ENCODE measurements around the gene RPL19.

RPL19 gene

DNA sequence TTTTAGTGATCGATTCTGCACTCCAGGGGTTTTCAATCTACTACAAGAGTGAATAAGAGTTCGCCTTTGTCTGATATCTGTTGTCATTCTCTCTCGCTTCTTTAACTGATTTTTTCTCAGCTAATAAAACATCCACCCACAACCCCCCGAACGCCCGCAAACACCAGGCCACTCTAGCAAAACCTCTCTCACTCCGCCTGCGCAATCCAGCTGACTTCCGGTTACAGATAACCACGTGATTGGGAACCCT is 338 bp upstream of the RPL19 start:
- DNase-seq: peak; percentile 88 to 90

DNA sequence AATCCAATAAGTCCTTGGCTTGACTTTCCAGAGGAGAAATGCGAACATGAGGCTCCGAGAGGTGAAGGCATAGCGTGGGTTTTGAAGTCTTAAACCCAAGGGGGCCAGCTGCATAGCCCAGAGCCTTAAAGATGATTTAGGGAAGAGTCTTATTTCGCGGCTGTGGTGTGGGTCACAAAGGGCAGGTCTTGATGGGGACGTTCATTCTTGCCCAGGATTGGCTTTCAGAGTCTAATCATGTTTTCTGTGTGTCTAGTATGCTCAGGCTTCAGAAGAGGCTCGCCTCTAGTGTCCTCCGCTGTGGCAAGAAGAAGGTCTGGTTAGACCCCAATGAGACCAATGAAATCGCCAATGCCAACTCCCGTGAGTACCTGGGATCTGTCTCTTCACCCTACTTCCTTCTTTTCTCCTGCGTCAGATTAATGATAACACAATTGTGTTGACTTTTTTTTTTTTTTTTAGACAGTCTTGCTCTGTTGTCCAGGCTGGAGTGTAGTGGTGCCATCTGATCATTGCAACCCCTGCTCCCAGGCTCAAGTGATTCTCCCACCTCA is 951 bp downstream of the RPL19 start:
- DNase-seq: no peak

DNA sequence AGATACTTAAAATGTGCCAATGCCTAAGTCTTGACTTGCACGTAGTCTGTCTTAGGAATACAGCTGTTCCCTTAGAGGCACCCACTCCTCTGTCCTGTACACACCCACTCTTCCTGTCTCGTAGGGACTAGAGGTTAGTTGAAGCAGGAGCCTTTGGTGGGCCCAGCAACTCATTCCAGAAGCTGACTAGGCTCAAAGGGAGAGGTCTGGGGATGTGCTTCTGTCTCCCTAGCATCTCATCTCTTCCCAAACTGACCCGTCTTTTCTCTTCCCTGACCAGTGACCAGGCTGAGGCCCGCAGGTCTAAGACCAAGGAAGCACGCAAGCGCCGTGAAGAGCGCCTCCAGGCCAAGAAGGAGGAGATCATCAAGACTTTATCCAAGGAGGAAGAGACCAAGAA is 4.2 kb downstream of the RPL19 start:
- no peak for DNase-seq

DNA sequence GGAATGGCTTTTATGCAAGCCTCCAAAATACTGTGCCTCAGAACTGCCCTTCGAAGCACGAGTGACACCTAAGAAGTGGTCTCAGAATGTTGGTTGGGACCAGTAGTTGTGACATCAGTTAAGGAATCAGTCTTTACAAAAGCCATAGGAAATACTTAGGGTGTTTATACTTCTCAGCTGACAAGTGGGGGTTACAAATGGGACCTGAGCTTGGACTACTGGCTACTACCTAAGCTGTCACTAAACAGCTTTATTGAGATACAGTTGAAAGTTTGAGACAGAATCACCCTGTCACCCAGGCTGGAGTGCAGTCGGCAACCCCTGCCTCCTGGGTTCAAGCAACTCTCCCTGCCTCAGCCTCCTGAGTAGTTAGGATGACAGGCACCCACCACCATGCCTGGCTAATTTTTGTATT is 5.0 kb downstream of the RPL19 start:
- no peak for DNase-seq

DNA sequence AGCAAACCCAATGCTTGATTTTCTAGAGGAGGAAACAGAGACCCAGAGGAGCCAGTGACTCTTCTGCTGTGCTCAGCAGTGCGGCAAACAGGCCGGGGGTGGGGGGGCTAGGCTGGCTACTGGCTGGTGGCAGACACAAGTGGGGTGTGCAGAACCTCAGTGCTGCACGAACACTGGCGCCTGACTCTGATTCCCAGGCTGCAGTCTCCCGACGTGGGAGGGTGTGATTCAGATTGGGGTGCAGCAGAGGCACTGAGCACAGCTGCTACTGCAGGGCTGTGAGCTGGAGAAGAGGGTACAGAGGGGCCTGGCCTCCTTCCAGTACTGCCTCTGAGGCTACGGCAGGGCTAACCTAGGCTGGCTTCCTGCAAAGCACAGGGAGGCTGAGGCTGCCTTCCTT is 8.1 kb downstream of the RPL19 start:
- DNase-seq: no peak

DNA sequence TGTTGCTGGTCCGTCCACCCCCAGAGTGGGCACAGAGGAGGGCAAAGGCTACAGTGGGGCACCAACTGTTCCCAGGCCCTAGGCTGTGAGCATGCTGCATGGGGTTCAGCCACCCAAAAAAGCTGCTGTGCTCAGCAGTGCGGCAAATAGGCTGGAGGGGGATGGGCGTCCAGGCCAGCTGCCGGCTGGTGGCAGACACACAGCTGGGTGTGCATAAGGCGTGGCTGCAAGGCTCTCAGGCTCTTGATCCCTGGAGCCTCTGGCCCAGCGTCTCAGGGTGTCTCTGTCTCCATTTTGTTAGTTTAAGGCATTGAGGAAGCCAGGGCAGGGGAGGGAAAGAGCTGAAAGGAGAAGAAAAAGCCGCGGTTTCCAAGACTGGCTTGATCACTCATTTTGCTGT is 8.8 kb downstream of the RPL19 start:
- no peak for DNase-seq

DNA sequence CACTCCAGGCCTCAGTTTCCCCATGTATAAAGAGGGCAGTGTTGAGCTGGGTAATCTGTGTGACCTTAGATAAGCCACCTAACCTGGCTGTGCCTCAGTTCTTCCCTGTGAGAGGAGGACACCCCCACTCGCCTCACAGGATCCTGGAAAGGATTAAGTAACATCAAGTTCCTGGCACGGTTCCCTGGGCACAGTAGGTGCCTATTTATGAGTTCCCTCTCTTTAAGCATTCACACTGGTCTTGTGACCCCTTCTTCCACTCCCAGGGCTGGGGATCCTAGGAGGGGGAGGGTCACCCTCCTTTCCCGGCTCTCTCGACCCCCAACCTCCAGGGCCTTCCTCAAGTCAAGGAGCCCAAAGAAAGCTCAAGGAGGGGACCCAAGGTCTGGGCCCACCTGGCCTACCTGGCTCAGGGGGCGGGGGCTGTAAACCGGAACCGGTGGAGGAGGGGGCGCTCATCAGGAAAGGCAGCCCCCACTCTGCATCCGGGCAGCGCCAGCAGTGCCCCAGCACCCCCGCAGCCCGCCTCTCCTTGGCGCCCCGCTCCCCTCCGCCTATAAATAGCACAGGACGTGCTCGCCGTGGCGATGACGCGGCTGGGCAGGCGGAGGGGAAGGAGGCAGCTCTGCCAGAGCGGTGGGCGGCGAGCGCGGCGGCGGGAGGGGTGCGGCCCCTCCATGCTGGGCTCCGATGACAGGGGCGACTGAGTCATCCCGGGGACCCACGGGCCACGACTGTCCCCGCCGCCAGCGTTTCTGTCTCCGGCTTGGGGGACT is 9.4 kb downstream of the RPL19 start:
- DNase-seq: peak; percentile 70 to 75

DNA sequence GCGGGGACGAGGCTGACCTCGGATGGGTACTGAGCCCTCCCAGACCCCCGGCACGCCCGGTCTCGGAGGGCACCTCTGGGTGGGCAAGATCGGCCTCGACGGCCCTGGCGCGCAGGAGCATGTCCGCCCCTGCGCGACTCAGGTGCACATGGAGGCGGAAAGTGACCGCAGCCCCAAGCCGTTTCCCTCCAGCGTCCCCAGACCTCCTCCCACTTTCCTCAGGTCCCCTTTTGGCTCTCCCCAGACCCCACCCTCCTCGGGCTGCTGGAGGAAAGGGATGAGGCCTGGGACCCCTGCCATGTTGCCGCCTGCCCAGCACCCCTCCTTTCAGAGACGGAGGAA is 10.0 kb downstream of the RPL19 start:
- DNase-seq: no peak

DNA sequence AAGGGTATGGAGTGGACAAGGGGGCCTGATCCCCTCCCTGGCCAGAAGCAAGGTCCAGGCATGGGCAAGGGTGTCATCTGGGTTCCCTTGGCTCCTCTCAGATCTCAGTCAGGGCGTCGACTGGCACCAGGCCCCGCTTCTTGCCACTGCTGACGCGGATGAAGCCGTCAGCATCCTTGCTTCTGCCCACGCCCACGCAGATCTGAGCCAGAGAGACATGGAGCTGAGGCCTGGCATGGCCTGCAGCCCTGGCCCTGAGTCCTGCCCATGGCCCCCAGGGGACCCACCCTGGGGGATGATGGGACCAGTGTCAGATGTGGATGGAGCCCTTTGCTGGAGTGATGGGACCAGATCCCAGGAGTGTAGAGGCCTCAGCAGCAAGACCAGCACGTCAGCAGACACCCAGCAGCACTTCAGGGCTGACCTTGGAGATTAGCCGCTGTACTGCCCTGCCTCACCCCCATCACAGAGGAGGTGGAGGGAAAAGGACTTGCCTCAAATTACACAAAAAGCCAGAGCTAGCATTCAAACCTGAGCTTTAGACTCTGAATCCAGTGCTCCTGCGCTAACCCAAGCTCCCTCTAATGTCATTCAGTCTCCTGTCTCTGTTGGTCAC is 12.2 kb downstream of the RPL19 start:
- DNase-seq: no peak

DNA sequence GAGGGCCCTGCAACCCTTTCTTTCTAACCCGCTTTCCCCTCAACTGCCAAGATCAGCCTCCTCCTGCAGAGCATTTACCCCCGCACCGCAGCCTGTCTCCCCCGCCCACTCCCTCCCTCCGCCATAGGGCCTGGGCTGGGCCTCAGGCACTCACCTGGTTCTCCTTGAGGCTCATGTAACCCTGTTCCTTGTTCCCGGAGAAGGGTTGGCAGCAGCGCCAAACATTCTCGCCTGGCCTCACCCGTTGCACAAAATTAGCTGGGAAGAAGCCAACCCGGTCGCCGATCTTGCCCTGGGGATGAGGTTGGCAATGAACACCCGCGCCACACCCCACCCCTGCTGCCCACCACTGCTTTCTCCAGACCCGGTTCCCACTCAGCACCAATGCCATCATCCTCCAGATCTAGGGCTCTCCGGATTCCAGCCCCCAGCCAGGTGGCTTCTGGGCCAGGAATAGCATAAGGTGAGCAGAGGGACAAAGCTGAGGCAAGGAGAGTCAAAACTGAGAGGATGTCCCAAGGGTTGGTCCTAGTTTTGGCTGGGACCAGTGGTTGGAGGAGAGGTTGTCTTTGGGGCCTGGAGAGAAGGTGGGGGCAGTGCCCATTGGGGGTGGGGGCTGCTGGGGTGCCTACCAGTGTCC is 12.9 kb downstream of the RPL19 start:
- no peak for DNase-seq

DNA sequence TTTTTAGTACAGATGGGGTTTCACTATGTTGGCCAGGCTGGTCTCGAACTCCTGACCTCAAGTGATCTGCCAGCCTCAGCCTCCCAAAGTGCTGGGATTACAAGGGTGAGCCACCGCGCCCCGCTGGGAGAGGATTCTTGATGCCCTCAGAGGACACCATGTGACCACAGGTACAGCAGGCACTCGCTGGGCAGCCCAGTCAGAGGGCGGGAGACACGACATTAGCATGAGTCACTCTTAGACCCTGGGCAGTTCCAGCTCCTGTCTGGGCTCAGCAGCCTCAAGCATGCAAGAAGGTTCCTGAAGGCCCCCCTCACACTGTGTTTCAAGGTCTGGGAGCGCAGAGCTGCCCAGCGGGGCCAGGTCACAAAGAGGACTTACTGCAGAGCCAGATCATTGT is 13.8 kb downstream of the RPL19 start:
- DNase-seq: no peak

DNA sequence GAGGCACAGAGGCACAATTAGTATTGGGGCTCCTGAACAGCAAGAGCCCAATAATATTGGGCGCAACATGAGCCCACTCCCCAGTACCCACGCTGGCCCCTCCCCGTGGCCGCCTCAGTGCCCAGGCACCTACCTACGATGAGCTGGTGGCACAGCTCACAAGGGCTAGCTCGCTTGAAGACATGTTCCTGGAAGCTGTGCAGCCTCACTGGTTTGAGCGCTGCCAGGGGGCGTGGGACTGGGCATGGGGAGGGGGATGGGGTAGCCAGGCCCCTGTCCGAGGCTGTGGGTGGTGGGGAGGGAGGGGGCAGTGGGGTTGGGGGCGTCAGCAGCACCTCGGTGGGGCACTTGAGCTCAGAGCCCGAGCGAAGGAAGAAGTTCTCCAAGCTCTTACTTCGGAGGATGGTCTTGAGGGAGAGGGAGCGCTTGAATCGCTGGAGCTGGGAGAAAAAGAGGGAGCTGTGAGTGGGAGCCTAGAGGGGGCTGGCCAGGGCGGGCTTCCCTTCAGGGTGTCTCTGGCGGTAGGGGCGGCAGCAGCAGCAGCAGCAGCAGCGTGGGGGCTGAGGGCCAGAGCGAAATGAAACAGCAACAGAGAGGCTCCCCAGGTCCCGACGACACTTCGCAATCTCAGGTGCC is 17.8 kb downstream of the RPL19 start:
- no peak for DNase-seq

DNA sequence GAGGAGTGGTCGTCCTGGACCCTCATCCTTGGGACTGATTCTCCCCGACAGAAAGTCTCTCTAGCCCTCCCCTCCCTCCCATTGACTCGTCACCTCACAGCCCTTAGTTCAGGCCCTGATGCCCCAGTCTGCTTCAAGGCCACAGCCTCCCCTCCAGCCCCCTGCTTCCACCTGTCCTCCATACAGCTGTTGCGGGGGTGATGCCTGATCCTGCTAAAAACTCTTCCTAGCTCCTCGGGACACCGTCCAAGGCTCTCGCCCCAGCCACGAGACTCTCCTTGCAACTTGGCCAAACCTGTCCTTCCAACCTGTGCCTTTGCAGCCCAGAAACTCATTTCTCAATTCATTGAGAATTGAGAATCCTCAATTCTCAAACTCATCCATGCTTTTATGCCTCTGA is 18.8 kb downstream of the RPL19 start:
- DNase-seq: no peak

DNA sequence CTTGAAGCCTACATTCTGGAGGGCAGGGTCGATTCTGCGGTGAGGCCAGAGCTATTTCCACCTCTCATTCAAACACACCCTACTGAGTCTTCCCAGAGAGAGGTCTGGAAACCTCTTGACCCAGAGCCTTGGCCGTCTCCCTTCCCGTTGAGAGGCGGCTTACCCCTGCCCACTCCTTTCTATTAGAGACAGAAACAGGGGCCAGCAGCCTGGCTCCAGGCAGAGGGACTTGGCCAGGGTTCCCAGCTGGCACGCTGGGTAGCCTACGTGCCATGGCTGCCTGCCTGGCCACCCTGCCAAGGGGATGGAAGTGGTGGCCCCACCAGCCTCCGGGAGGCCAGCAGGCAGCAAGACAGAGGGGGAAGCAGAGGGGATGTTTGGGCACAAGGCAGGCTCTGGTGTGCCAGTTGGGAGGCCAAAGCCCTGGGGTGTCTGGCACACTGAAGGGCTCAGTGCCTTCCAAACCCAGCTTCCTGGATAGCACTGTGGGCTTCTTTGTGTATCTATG is 19.6 kb downstream of the RPL19 start:
- no peak for DNase-seq

DNA sequence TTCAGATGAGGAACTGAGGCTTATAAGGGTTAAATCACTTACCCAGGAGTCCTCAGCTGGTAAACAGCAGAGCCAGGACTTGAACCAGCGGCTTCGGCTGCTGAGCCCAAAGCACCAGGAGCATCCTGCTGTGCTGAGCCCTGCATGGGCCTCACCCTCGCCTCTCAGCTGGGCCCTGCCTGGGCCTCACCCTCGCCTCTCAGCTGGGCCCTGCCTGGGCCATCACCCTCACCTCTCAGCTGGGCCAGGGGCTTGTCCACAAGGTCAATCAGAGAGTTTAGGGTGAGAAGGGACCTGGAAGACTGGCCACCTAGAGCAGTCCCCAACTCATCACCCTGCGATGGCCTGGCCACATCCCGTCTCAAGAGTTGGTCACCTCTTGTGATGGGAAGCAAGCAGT is 21.5 kb downstream of the RPL19 start:
- no peak for DNase-seq

DNA sequence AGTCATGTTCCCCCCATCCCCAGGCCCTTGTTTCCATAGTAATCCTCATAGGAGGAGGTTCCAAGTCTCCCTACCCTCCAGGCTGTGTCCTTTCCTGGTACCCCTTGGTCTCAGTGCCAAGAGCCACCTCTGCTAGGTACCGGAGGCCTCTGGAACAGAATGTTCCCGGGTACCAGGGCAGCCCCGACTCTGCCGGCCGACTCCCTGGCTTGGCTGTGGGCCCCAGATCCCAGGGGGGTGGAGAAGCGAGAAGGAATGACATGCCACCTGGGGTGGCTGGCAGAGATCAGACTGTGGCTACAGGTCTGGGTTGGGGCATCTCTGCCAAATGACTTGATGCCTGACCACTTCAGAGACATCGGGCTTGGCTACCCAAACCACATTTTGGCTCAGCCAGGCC is 22.1 kb downstream of the RPL19 start:
- no peak for DNase-seq

DNA sequence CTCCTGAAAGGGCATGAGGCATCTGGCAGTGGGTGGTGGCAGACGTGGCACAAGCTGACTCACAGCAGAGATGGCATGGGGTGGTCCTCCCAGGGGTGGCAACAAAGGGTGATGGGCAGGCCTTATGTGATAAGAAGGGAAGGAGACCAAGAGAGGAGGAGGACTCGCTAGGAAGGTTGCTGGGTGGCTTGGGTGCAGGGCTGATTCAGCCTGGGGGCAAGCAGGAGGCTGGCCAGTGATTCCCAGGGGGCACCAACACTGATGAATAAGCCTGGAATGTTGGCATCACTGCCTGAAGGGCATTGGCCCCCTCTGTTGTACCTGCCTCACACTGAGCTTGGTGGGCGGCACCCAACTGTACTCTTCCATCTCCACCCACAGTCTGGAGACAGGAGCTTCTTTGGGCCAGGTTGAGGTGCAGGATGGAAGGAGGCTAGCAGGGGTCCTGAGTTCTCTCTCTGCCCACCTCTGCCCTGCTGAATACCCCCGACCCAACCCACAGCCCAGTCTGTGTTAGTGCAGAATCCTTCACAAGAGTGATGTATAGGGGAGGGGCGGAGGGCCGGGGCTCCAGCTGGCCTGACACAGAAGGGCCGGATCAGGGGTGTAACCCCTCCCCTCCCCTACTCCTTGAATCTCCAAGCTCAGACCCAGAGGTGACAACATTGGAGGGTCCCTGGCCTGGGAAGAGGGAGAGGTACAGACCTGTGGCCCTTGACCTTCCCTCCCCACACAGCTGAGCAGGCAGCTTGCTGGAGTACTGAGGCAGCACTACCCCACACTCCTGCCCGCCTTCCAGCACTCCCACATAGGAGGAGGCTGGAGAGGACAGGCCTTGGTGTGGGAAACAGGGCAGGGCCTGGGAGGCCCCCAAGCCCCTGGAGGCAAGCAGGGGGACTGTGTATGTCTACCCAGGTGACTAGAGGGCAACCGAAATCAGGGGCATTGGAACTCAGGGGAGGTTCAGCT is 23.1 kb downstream of the RPL19 start:
- DNase-seq: no peak

DNA sequence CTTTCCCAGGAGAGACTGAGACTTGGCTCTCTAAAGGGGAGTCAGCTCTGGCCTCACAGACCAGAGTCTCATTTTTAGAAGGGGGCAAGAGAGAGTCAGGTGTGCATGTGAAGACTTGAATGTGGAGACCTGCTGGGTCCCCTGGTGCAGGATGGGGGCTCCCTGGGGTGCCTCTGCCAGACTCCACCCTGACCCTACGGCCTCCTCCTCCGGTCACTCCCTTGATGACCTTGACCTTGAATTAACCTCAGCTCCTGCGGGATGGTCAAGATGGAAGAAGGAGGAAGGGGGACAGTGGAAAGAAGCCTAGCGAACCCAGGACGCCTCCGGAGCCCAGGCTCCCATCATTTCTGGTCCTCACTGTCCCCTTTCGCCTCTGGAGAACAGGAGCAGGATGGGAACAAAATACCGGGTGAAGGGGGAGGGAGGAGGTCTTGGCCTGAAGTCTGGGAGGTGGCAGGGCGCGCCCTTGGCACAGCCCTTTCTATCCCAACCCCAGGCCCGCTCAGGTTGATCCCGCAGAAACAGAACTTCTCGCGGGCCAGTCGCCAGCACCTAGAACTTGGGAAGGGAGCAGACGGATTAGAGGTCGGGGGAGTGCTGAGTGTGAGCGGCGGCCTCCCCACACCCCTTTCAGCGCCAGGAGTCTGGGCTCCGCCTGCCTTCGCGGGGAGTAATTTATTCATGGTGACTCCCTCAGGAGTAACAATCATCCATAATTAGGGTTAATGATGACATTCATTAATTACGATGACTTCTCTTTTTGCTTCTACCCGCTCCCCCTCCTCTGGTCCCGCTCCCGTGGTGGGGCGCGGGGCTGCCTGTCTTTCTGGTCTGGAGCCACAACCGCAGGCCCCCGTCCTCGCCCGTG is 24.1 kb downstream of the RPL19 start:
- DNase-seq: no peak

DNA sequence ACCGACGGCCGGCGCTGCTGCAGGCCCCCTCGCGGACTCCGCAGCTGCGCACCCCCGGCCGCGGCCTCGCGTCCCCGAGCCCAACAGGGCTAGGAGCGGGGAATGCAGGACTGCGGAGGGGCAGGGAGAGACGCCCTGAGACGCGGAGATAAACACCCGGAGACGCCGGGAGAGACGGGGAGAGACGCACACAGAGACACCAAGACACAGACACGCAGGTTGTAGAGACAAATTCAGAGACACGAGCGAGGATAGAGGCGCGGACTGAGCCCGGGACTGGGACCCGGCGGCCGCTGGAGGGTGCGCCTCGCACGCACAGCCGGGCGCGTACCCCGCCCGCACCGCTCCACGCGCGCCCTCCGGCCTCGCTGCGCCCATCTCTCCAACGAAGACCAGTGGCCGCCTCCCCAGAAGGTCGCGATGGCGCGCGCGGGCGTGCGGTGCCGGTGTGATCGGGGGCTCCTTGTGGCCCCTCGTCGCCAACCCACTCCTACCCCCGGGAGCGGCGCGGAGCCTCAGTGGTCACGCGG is 24.8 kb downstream of the RPL19 start:
- no peak for DNase-seq

DNA sequence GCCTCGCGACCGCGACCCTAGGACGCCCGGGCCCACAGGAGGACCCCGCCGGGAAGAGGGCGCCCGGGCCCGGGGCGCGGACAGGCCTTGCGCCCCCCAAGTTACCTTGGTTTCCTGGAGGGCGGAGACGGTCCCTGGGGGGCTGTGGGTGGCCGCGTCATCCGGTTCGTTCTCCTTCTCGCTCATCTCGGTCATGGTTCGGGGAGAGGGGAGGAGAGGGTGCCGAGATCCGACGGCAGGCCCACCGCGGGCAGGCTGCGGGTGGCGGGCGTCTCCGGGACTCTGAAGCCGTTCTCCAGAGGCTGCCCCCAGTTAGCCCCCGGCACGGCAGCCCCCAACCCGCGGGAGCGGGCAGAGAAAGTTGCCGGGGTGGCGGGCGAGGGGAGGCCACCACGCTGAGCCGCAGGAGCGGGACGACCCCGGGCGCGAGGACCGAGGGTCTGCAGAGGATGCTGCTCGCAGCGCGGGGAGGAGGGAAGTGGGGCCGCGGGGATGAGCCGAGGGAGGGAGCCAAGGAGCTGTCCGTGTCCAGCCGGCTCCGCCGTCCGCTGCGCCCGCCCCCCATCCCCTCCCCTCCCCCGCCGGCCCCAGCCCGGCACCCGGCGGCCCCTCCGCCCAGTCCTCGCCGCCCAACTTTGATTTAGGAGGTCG is 25.4 kb downstream of the RPL19 start, which contains the start of gene STAC2:
Gene STAC2 (minus strand): TSS at position 638 of the 651 bp plus-strand sequence. CDS start 443 bp downstream, at position 195.
- no peak for DNase-seq

Data from activated CD4-positive, alpha-beta T cell treated with anti-CD3 and anti-CD28 coated beads, Interleukin-2, amount 50 U/mL, for 48 hours (primary cell).